ENCODE results near the gene TBC1D23.

TBC1D23 gene

DNA sequence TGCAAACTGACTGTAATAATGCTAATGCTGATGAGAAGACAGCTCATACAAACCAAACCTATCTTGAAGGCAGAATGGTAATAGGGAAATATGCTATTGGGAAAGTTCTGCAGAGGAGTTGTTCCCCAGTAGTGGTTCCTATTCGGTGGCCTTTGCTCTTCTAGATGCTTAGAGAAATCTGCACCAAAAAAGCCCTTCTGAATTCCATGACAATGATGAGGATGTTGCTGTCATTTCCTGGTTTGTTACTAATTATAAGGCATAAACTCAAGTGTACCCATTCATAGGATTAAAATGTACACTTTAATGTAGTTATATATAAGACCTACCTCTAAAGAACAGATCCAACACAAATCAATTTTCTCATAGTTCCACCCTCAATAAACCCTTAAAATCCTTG, 110.0 kb downstream of the TBC1D23 start:
- Mint-ChIP-seq H3K4me1 (no peaks in the 10 kb centered on the region), H3K9me3 (no peaks in the 10 kb centered on the region), H3K4me3 (no peak overlapping the region), H3K36me3 (peaks cover 97% of the 10 kb centered on the region), H3K27ac (no peak overlapping the region)
- ATAC-seq (no peak), DNase-seq (ENCODE audit: low spot score in 2 of 2) (no peak)

DNA sequence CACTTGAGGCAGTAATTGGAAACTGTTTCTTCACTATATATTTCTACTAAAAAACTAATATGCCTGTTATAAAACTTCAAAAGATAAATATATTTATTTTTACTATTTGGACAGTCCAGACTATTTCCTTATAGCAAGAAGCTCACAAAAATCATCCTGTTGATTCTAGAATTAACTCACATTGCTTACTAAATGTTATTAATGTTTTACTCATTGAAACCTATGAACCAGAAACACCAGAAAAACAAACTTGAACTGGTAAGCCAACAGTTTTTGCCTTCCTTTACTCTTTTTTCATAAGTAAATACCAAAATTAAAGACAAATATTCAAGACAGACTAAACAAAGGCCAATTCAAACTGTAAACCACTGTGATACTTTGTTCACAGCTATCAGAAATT, 113.7 kb downstream of the TBC1D23 start:
- Mint-ChIP-seq H3K36me3 (peaks cover 97% of the 10 kb centered on the region), H3K4me1 (no peaks in the 10 kb centered on the region), H3K4me3 (no peak overlapping the region), H3K27ac (no peak overlapping the region), H3K9me3 (no peaks in the 10 kb centered on the region)
- ATAC-seq (no peak), DNase-seq (ENCODE audit: low spot score in 2 of 2) (no peak)
